ENCODE results near the gene SORBS1.

- TF ChIP-seq POLR2A (IDR thresholded peaks at IDR 0.05; ENCODE audit: low read depth, low read length), result no peak
- no peak for TF ChIP-seq EZH2 (IDR thresholded peaks at IDR 0.05; ENCODE audit: borderline replicate concordance, low read depth, low read length, severe bottlenecking)
- no peak for TF ChIP-seq CTCF (IDR thresholded peaks at IDR 0.05; ENCODE audit: extremely low read depth in 1 of 2, insufficient read depth in 1 of 2, low read depth in 1 of 2, low read length in 2 of 2)
- TF ChIP-seq MAX (IDR thresholded peaks at IDR 0.05; ENCODE audit: insufficient read depth, insufficient read length), result no peak
Observed at GRCh38 chr10:95504246-95504691, 56.9 kb downstream of the SORBS1 start.

Data from endothelial cell of umbilical vein (primary cell).